ENCODE data around the gene PRRC2A.

Gene PRRC2A

GRCh38 chr6:31609519-31610406 is 10.8 kb upstream of the PRRC2A start:
- no peak overlapping the region for H3K4me3 ChIP-seq (ENCODE audit: low read depth, low read length)
- DNase-seq (ENCODE audit: low read depth): no peak
- no peak for TF ChIP-seq CTCF (IDR thresholded peaks at IDR 0.05; ENCODE audit: low read depth, low read length, missing control alignments)

GRCh38 chr6:31610968-31611367 is 9.5 kb upstream of the PRRC2A start:
- DNase-seq (ENCODE audit: low read depth): no peak
- H3K4me3 ChIP-seq (ENCODE audit: low read depth, low read length): no peak overlapping the region
- no peak for TF ChIP-seq CTCF (IDR thresholded peaks at IDR 0.05; ENCODE audit: low read depth, low read length, missing control alignments)

- no peak overlapping the region for H3K4me3 ChIP-seq (ENCODE audit: low read depth, low read length)
- TF ChIP-seq CTCF (IDR thresholded peaks at IDR 0.05; ENCODE audit: low read depth, low read length, missing control alignments): no peak
- no peak for DNase-seq (ENCODE audit: low read depth)
Observed at GRCh38 chr6:31614075-31614619, 6.4 kb upstream of the PRRC2A start.

- DNase-seq (ENCODE audit: low read depth): no peak
- TF ChIP-seq CTCF (IDR thresholded peaks at IDR 0.05; ENCODE audit: low read depth, low read length, missing control alignments): no peak
- no peak within 1 kb of the TSS for H3K4me3 ChIP-seq (ENCODE audit: low read depth, low read length)
Observed at GRCh38 chr6:31614684-31615578, 5.6 kb upstream of the PRRC2A start, which contains the start of gene AIF1. AIF1 (plus strand) TSS chr6:31615234; CDS start chr6:31615330, 96 bp downstream.

GRCh38 chr6:31615748-31616147 is 4.8 kb upstream of the PRRC2A start:
- TF ChIP-seq CTCF (IDR thresholded peaks at IDR 0.05; ENCODE audit: low read depth, low read length, missing control alignments): no peak
- H3K4me3 ChIP-seq (ENCODE audit: low read depth, low read length): no peak overlapping the region
- DNase-seq (ENCODE audit: low read depth): no peak

- H3K4me3 ChIP-seq (ENCODE audit: low read depth, low read length): no peak overlapping the region
- no peak for TF ChIP-seq CTCF (IDR thresholded peaks at IDR 0.05; ENCODE audit: low read depth, low read length, missing control alignments)
- DNase-seq (ENCODE audit: low read depth): no peak
Observed at GRCh38 chr6:31617010-31617409, 3.5 kb upstream of the PRRC2A start.

Data from GM12864 (cell line).